Stimulated activated CD8-positive, alpha-beta memory T cell treated with anti-CD3 and anti-CD28 coated beads, Interleukin-7, amount 100 ng/mL, for 4 hours (primary cell): ENCODE results near the gene ARHGAP9.
"Not testable (repeated sequence)": the region's sequence is repeated elsewhere in the genome, so short reads cannot be mapped to it uniquely, and the experiment has no call there.

Experiments used
- DNase-seq, 2 donors: peaks; one replicate each; pipeline ENCODE4 v3.0.0-alpha.2; 2020; ENCODE audit warnings: low read depth in 2 of 2

Gene ARHGAP9

GRCh38 chr12:57459055-57459749, 20.5 kb downstream of the ARHGAP9 start:
- DNase-seq: peak; percentile 87 to 91

DNA sequence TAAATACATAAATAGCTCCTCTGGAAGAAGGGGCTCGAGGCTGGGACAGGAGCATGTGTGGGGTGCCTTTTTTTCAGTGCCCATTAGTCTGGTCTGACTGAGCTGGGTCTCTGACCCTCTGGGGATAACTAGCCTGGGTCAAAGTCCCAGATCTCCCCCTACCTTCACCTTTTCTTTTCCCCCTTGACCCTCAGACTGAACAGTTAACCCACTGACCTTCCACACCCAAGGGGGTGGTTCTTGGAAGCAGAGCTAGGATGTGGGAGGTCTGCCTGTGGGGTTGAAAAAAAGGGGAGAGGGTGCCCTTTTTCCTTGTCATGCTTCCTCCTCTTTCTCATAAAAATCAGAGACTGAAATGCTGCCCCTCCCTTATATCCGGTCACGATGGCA, 21.0 kb downstream of the ARHGAP9 start:
- no peak for DNase-seq

GRCh38 chr12:57456737-57457490, 22.8 kb downstream of the ARHGAP9 start:
- no peak for DNase-seq

DNA sequence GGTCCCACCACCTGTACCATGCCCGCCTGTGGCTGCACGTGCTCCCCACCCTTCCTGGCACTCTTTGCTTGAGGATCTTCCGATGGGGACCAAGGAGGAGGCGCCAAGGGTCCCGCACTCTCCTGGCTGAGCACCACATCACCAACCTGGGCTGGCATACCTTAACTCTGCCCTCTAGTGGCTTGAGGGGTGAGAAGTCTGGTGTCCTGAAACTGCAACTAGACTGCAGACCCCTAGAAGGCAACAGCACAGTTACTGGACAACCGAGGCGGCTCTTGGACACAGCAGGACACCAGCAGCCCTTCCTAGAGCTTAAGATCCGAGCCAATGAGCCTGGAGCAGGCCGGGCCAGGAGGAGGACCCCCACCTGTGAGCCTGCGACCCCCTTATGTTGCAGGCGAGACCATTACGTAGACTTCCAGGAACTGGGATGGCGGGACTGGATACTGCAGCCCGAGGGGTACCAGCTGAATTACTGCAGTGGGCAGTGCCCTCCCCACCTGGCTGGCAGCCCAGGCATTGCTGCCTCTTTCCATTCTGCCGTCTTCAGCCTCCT, 23.4 kb downstream of the ARHGAP9 start:
- DNase-seq: no peak

DNA sequence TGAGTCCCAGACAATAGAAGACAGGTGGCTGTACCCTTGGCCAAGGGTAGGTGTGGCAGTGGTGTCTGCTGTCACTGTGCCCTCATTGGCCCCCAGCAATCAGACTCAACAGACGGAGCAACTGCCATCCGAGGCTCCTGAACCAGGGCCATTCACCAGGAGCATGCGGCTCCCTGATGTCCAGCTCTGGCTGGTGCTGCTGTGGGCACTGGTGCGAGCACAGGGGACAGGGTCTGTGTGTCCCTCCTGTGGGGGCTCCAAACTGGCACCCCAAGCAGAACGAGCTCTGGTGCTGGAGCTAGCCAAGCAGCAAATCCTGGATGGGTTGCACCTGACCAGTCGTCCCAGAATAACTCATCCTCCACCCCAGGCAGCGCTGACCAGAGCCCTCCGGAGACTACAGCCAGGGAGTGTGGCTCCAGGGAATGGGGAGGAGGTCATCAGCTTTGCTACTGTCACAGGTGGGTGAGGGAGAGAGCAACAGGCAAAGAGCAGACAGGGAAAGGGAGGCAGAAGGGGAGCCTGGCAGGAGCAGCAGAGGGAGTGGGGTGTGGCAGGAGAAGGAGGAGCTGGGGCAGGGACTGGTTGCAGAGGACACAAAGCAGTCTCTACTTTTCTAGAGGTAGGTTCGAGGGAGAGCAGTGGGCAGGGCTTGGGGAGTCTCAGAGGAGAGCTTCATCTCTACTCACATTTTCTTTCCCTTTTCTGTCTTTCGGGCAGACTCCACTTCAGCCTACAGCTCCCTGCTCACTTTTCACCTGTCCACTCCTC, 24.1 kb downstream of the ARHGAP9 start:
- no peak for DNase-seq

GRCh38 chr12:57454566-57455373, 24.9 kb downstream of the ARHGAP9 start, which contains the start of gene INHBE:
Gene INHBE, plus strand, starts transcription at chr12:57455307. Its CDS starts 230 bp downstream, at chr12:57455537.
- DNase-seq: no peak

DNA sequence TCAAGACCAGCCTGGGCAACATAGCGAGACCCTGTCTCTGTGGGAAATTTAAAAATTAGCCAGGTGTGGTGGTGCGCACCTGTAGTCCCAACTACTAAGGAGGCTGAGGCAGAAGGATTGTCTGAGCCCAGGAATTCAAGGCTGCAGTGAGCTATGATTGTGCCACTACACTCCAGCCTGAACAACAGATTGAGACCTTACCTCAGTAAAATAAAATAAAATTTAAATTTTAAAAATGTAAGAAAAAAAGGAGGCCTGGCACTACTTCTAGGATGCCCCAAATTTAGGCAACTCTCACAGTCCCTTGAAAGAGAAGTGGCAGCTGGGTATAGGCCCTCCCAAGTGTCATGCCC, 25.5 kb downstream of the ARHGAP9 start:
- no peak for DNase-seq

GRCh38 chr12:57452937-57453509, 26.6 kb downstream of the ARHGAP9 start:
- DNase-seq: no peak

DNA sequence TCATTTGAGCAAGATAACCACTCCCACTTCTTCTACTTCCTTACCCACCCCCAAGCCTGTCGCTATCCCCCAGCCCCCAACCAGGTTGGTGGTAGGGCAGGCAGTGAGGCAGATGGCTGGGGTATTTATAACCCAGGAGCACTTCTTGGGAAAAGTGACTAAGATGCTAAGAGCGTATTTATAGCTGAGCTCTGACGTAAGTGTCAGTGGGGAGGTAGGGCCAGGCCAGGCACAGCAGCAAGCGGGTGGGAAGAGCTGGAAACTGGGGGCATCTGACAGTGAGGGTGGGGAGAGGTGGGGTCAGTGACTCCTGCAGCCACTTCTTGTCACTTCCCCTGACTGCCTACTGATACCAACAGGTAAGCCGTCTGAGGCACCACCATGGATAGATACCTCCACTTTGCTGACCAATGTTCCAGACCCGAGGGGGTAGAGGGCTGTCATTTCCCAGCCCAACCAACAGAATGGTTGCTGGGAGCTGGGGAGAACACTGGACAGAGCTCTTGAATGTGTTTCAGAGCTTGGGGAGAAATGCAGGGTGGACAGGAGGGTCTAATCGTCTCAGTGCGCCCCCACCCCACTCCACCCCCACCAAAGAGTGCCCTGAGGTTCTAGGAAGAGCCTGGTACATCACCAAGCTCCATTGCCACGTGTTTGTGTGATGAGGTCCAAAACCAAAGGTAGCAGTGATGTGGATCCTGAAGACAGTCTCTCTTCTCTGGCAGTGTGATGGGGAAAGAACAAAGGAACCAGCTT, 27.3 kb downstream of the ARHGAP9 start:
- DNase-seq: no peak

- DNase-seq: no peak
These were observed 28.4 kb downstream of the ARHGAP9 start for GRCh38 chr12:57451233-57451778.

DNA sequence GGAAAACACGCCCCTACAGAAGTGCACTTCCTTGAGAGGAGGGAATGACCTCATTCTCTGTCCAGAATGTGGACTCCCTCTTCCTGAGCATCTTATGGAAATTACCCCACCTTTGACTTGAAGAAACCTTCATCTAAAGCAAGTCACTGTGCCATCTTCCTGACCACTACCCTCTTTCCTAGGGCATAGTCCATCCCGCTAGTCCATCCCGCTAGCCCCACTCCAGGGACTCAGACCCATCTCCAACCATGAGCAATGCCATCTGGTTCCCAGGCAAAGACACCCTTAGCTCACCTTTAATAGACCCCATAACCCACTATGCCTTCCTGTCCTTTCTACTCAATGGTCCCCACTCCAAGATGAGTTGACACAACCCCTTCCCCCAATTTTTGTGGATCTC, 29.6 kb downstream of the ARHGAP9 start:
- DNase-seq: no peak

- no peak for DNase-seq
These were observed 30.3 kb downstream of the ARHGAP9 start for GRCh38 chr12:57449375-57449774.

DNA sequence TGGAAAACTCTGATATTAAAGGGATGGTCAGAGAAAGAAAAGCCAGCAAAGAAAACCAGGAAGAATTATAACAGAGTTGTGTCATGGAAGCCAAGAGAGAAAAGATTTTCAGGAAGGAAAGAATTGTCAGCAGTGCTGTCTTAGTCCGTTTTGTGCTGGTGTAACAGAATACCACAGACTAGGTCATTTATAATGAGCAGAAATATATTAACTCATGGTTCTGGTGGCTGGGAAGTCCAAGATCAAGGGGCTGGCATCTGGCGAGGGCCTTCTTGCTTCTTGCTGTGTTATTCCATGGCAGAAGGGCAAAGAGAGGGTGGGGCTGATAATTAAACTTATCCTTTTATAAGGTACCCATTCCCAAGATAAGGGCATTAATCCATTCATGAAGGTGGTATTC, 31.0 kb downstream of the ARHGAP9 start:
- no peak for DNase-seq

DNA sequence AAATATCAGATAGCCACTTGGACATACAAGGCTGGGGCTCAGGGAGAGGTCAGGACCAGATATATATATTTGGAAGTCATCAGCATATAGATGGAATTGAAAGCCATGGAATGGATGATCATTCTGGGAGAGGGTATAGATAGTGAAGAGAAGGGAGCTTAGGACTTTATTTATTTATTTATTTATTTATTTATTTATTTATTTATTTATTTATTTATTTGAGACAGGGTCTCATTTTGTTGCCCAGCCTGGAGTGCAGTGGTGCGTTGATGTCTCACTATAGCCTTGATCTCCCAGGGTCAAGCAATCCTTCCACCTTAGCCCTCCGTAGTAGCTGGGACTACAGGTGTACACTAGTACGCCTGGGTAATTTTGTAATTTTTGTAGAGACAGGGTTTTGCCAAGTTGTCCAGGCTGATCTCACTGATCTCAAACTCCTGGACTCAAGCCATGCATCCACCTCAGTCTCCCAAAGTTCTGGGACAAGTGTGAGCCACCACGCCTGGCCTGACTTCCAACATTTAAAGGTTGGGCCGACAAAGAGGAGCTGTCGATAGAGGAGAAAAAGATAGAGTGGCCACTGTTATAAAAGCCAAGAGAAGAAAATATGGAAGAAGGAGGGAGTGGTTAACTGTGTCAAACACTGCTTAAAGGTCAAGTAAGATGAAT, 33.2 kb downstream of the ARHGAP9 start:
- DNase-seq: no peak

DNA sequence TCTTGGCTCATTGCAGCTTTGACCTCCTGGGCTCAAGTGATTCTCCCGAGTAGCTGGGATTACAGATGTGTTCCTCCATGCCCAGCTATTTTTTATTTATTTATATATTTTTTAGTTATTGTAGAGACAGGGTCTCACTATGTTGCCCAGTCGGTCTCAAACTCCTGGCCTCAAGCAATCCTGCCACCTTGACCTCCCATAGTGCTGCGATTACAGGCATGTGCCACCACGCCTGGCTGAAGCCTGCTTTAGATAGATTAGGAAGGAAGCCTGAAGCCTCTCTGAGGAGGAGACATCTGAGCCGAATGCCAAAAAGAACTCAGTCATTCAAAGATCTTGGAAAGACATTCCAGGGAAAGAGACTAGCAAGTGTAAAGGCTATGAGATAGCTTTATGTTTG, 34.9 kb downstream of the ARHGAP9 start:
- no peak for DNase-seq

- not testable (repeated sequence) for DNase-seq
These were observed 35.3 kb downstream of the ARHGAP9 start for GRCh38 chr12:57444337-57444736.

DNA sequence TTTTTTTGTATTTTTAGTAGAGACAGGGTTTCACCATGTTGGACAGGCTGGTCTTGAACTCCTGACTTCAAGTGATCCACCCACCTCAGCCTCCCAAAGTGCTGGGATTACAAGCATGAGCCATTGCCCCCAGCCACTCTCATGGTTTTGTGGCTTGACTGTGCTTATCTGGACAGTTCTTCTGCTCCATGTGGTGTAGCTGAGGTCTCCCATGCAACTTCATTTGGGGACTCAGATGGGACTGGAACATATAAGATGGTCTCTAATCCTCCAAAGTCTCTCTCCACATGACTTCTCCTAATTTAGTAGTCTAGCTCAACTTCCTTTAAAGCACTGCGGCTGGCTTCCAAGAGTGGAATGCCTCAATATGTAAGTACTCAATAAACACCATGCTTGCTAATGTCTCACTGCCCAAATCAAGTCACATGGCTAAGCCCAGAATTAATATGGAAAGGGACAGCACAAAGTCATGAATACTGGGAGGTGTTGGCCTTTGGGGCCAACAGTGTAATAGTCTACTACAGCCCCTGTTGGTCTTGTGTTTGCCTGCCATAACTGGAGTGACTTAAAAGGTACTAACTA, 37.7 kb downstream of the ARHGAP9 start:
- DNase-seq: no peak

- DNase-seq: not testable (repeated sequence)
These were observed 38.3 kb downstream of the ARHGAP9 start for GRCh38 chr12:57441393-57441792.

DNA sequence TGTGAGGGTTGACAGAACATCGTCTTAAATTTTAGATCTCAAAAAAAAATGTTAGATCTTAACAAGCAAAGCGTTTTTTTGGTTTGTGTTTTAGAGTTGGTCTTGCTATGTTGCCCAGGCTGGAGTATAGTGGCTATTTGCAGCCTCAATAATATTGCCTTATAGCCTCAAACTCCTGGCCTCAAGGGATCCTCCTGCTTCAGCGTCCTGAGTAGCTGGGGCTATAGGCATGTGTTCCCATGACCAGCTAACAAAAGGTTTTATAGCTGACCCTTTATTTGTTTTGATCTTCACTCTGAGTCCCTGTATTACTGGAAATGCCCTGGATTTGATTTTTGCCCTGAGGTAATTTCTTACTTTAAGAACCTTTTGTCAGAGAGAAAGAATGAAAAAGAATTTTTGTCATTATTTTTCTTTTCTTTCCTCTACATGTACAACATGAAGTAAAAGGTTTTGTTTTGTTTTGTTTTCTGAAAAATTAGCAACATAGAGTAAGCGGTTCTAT, 39.9 kb downstream of the ARHGAP9 start:
- no peak for DNase-seq
